HG02798 (cell line): ENCODE results near the gene S1PR4.
"Not testable (repeated sequence)": the region's sequence is repeated elsewhere in the genome, so short reads cannot be mapped to it uniquely, and the experiment has no call there.

Experiments
- ATAC-seq: cut with Tn5 transposase; IDR thresholded peaks from one replicate; pipeline ENCODE4 v1.9.1; 2021; ENCODE audit warnings: mild to moderate bottlenecking; ENCODE audit not compliant: unreplicated experiment, poor library complexity

S1PR4 gene

DNA sequence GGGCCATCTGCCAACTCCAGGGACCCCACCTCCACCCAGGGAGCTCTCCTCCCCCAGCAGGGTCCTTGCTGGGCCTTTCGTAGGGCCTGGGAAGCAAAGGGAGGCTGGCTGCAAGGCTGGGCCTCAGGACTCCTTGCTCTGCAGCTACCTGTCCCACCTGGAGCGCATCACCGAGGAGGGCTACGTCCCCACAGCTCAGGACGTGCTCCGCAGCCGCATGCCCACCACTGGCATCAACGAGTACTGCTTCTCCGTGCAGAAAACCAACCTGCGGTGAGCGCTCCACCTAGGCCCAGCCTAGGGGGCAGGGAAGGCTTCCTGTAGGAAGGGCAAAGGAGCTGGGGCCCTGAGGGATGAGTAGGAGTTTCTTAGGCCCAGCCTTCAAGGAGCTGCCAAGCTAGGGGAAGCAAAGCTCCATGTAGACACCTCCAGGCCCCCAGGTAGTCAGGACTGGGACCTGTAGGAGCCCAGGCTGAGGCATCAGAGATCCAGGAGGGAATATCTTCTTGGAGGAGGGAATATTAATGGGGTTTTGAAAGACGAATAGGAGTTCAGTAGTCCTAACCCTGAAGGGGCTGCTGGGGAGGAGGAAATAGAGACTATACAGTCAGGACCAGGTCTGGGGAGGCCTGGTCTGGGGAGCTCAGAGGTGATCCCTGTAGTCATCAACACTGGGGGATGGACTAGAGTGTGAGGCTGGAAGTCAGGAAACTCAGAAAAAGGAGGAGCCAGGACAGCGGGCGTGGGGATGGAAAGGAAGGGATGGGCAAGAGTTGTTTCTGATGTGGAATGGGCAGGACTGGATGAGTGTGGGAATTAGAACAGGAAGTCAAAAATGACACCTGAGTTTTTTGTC lies 26.8 kb upstream of the S1PR4 start:
- ATAC-seq, result no peak

DNA sequence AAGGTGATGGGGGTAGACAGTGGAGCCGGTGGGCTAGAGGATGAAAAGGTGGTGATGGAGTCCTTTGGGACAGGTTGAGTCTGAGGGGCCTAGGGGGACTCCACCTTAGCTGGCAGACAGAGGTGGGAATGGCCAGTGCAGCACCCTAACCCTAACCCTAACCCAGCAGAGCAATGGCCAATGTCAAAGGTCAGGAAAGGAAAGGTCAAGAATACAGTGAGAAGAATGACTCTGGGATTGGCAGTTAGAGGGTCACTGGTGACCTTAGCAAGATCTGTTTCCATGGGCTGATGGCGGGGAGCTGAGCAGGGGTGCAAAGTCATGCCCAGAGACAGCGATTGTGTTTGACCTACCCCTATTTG lies 26.2 kb upstream of the S1PR4 start:
- ATAC-seq, result no peak

DNA sequence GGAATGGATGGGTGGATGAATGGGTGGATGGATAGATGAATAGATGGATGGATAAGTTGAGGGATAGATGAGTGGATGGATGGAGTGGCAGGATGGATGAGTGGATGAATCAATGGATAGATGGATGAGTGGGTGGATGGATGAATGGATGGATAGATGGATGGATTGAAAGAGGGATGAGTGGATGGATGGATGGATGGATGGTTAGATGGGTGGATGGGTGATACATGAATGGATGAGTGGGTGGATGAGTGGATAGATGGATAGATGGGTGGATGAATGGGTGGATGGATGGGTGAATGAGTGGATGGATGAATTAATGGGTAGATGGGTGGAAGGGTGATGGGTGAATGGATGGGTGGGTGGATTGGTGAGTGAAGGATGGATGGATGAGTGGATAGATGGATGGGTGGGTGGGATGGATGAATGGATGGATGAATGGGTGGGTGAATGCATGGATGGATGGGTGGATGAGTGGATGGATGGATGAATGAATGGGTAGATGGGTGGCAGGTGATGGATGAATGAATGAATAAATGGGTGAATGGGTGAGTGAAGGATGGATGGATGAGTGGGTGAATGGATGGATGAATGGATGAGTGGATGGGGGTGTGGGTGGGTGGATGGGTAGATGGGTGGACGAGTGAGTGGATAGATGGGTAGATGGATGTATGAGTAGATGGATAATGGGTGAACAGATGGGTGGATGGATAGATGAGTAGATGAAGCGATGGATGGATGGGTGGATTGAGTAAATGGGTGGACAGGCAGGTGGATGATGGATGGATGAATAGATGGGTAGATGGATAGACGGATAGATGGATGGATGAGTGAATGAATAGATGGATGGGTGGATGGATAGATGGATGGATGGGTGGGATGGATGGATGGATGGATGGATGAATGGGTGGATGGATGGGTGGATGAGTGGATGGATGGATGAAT lies 25.0 kb upstream of the S1PR4 start:
- no peak for ATAC-seq

DNA sequence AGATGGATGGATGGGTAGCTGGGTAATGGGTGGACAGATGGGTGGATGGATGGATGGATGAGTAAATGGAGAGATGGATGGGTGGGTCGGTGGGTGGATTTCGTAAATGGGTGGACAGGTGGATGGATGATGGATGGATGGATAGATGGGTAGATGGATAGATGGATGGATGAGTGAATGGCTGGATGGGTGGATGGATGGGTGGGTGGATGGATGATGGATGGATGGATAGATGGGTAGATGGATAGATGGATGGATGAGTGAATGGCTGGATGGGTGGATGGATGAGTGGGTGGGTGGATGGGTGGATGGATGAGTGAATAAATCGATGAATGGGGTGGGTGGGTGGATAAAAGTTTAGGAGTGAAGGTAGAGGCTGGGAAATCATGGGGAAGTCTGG lies 24.1 kb upstream of the S1PR4 start:
- ATAC-seq, result not testable (repeated sequence)

DNA sequence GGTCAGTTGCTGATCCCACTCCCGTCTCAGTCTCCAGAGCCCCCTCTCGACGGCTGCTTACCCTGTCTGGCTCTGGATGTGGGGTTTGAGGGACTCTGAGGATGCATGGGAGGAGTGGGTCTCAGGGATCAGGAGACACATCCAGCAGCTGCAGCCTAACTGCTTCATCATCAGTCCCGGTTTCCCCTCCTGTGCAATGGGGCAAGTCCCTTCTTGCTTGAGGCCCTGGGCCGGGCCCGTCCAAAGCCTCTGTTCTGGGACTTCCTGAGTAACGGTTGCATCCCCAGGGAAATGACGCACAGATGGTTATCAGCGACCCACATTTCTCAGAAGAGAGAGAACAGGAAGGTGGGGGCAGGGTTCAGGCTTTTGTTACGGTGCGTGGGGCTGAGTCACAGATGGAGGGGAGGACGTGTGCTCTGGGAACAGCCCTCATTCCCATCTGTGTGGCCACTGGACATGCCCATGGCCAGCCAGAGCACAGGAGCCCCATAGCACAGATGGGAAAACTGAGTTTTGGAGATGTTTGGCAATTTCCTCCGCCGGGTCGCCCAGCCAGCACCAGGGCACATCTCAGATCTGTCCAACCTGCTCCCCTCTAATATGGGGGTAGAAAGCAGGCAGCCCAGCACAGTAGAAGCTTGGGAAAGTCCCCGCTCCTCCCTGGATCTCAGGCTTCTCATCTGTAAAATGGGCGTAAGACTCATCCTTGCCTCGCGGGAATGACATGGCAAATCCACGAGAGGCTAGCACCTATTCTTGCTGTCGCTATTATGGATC lies 23.4 kb upstream of the S1PR4 start:
- ATAC-seq, result peak; percentile 82

DNA sequence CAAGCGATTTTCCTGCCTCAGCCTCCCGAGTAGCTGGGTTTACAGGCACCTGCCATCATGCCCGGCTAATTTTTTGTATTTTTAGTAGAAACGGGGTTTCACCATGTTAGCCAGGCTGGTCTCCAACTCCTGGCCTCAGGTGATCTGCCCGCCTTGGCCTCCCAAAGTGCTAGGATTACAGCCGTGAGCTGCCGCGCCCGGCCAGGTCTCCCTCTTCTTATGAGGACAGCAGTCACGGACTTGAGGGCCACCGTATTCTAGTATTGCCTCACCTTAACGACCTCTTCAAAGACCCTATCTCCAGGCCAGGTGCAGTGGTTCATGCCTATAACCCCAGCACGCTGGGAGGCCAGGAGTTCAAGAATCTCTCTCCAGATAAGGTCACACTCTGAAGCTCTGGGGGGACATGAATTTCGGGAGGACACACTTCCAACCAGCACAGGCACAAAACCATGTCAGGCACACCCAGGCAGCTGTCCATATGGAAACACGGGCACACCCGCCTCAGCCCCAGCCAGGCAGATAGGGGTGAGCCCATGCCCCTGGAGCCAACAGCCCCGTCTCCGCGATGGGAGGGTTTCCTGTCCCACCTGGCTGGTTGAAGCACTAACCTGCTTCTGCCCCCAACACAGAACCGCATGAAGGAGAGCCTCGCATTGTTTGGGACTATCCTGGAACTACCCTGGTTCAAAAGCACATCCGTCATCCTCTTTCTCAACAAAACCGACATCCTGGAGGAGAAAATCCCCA lies 21.3 kb upstream of the S1PR4 start:
- no peak for ATAC-seq

DNA sequence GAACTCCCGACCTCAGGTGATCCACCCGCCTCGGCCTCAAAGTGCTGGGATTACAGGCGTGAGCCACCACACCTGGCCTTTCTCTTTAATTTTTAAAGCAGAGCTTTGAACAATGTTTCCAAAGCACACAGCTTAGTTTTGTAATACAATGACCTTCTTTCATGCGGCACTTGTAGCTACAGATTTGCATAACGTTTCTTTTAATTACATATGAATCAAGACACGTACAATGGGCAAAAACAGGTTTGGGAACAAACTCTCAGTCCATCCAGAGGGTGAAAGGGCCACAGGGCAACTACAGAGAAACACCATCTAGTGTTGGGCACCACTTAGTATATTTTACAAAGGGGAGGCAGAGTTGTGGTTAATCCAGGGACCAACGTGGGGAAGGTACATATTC lies 19.0 kb upstream of the S1PR4 start:
- ATAC-seq, result no peak

DNA sequence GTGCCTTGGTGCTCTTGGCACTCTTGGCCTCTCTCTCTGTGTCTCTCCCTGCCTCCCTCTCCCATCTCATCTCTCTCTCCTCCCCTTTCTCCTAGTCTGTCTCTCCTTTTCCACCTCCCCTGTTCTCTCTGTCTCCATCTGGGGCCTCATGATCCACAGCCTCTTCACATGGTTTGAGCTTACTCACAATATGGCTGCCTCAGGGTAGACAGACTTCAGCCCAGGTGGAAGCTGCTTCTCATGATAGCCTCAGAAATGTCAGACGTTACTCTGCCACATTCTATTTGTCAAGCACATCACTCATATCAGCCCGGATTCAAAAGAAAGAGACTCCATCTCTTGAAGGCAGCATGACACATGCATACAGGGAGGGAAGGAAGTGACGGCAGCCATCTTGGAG lies 18.4 kb upstream of the S1PR4 start:
- ATAC-seq, result no peak

DNA sequence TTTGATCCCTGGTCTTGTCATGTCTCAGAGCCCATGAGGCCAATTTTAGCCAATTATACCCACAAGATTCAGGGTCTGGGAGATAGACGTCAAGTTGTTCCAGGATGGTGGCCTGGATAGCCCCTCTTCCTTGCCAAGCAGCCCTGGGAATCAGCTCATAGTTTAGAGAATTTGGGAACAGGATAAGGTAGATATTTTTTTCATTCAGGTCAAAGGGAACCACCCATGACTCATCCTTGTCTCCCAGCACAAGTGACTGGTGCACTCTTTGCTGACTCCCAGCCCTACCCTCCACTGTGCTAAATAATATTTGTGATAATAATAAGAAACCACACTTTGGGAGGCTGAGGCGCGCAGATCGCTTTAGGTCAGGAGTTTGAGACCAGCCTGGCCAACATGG lies 17.1 kb upstream of the S1PR4 start:
- ATAC-seq, result no peak

DNA sequence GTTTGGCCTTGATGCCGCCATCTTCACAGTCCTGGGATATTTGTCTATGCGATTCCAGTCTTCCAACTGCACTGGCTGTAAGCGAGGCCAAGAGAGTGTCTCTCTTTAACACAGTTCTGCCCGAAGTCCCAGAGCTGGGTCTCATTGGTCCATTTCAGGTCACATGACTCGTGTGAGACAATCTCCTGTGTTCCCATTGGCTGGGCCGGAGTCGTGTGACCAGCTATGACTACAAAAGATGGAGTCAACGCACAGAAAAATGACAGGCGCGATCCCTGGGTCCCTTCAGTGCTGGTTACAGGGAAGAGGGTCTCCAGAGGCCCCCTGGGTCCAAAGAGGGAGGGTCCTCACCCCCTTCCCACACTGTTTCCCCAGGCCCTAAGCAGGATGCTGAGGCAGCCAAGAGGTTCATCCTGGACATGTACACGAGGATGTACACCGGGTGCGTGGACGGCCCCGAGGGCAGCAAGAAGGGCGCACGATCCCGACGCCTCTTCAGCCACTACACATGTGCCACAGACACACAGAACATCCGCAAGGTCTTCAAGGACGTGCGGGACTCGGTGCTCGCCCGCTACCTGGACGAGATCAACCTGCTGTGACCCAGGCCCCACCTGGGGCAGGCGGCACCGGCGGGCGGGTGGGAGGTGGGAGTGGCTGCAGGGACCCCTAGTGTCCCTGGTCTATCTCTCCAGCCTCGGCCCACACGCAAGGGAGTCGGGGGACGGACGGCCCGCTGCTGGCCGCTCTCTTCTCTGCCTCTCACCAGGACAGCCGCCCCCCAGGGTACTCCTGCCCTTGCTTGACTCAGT lies 15.9 kb upstream of the S1PR4 start:
- no peak for ATAC-seq

DNA sequence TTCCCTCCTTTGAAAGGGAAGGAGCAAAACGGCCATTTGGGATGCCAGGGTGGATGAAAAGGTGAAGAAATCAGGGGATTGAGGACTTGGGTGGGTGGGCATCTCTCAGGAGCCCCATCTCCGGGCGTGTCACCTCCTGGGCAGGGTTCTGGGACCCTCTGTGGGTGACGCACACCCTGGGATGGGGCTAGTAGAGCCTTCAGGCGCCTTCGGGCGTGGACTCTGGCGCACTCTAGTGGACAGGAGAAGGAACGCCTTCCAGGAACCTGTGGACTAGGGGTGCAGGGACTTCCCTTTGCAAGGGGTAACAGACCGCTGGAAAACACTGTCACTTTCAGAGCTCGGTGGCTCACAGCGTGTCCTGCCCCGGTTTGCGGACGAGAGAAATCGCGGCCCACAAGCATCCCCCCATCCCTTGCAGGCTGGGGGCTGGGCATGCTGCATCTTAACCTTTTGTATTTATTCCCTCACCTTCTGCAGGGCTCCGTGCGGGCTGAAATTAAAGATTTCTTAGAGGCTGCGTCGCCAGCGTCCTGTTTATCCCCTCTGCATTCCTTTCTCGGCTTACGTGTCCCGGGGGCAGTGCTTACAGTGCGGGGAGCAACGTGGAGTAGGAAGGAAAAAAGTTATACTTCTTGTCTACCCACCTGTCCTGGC lies 15.2 kb upstream of the S1PR4 start:
- no peak for ATAC-seq

DNA sequence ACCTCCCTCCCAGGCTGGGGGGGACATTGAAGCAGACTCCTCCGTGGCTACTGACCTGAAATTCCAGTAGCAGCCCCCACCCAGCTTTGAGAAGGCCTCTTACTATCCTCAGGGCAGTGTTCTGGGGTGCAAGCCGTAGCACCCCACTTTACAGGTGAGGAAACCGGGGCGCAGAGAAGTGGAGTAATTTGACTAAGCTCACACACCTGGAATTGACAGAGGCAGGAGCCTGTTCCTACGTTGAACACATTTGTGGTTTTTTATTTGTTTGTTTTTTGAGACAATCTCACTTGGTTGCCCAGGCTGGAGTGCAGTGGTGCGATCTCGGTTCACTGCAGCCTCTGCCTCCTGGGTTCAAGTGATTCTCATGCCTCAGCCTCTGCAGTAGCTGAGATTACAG lies 14.6 kb upstream of the S1PR4 start:
- ATAC-seq, result no peak

DNA sequence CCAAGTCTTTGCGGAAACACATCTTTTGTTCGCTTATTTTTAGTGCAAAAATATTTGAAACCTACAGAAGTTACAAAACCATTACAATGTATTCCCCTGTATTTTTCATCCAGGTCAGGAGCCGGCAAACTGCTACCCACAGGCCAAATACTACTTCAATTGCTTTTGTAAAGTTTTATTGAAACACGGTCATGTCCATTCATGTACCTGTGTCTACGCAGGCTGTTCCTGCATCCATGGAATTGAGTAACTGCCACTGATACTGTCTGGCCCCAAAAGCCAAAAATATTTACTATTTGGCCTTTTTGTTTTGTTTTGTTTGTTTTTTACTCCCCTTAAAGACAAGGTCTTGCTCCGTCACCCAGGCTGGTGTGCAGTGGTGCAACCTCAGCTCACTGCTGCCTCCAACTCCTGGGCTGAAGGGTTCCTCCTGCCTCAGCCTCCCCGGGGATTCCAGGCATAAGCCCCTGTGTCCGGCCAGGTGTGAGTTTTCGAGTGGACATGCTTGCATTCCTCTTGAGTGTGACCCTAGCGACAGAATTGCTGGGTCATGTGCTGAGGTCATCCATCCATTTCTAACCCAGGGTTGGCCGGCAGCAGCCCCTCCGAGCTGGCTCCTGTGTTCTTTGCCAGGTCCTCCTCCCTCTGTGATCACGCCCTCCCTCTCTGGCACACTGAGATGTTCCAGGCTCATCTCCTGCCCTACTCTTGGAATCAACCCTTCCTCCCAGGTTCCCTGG lies 10.9 kb upstream of the S1PR4 start:
- ATAC-seq, result no peak

DNA sequence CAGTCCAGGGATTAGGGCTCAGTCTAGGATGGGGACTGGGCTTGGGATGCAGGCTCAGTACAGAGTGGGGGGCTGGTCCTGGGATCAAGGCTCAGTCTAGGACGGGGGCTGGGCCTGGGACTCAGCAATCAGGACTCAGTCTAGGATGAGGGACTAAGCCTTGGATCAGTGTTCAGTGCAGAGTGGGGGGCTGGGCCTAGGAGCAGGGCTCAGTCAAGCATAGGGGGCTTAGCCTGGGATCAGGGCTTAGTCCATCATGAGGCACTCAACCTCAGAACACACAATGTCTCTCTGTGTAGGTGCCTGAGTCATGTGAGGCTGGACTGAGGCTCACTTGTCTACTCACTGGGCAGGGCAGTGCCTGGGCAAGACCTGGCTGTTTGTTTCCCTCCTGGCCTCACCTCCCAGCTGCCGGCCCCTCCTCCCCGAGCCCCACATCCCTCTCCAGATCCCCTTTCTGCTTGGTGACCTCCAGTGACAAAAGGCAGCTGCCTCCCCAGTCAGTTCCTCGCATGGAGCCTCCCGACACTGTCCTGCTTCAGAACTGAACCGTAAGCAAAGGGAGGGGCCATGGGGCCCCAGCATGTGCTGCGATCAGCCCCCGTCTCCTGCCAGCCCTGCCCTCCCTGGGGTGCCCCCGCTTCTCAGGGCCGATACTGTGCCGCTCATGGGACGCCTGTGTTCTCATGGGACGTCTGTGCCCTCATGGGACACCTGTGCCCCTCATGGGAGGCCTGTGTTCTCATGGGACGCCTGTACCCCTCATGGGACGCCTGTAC lies 6.5 kb upstream of the S1PR4 start:
- no peak for ATAC-seq

DNA sequence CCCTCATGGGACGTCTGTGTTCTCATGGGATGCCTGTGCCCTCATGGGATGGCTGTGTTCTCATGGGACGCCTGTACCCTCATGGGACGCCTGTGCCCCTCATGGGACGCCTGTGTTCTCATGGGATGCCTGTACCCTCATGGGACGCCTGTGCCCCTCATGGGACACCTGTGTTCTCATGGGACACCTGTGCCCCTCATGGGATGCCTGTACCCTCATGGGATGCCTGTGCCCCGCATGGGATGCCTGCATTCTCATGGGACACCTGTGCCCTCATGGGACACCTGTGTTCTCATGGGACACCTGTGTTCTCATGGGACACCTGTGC lies 5.9 kb upstream of the S1PR4 start:
- not testable (repeated sequence) for ATAC-seq

DNA sequence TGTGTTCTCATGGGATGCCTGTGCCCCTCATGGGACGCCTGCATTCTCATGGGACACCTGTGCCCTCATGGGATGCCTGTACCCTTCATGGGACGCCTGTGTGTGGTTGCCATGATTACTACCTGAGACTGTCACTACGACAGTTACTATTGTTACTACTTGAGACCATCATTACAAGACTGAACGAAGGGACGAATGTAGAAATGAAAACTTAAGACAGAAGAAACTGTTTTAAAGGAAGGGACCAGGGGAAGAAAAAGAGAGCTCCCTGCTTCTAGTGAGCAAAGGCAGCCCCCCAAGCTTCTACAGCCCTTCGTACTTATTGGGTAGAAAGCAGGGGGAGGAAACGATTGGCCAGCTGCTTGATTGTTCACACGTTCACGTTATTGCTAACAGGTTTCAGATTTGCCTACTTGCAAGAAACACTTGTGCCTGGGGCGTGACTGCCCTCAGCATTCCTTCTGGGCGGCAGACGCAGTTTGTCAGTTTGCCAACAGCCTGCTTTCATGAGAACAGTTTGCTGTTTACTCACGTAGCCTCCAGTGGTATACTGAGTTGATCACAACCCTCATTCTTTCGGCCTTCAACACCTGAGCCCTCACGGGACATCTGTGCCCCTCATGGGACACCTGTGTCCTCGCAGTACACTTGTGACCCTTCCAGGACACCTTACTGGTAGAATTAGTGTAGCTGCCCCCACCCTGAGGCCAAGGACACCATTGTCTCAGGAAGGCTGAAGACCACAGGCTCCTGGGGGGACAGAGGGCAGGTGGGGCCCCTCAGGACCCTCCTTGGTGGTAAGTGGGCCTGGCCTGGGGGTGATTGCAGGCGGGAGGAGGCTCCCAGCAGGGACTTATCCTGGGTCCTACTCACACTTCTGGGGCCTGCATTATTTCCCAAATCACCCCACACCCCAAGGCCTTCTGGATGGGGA lies 2.5 kb upstream of the S1PR4 start:
- no peak for ATAC-seq
